ENCODE measurements around the gene BTBD10.

BTBD10 gene

DNA sequence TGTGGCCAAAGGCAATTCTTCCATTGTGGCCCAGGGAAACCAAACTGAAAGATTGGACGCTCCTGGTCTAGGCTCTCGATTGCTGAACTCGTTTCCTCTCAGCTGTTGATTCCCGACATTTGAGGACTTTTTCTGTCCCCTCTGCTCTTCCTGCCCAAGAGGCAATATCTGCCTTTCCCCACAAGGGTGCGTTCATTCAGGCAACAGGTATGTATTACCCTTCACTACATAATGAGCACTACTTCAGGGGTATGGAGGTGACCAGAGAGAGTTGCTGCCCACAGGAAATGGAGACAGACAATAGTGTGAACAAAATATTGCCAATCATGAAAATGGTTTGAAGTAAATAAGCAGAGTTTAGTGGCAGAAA, 24.6 kb upstream of the BTBD10 start:
- Histone ChIP-seq H3K36me3 (ENCODE audit: control insufficient read depth, insufficient read depth, low read length) (no peaks in the 10 kb centered on the region), H3K4me3 (replicated peaks; ENCODE audit: low read depth, low read length) (peak overlapping the region; percentile 39), H3K27me3 (replicated peaks; ENCODE audit: control insufficient read depth, insufficient read depth, low read length) (no peaks in the 10 kb centered on the region)
- TF ChIP-seq, protein P1, sequence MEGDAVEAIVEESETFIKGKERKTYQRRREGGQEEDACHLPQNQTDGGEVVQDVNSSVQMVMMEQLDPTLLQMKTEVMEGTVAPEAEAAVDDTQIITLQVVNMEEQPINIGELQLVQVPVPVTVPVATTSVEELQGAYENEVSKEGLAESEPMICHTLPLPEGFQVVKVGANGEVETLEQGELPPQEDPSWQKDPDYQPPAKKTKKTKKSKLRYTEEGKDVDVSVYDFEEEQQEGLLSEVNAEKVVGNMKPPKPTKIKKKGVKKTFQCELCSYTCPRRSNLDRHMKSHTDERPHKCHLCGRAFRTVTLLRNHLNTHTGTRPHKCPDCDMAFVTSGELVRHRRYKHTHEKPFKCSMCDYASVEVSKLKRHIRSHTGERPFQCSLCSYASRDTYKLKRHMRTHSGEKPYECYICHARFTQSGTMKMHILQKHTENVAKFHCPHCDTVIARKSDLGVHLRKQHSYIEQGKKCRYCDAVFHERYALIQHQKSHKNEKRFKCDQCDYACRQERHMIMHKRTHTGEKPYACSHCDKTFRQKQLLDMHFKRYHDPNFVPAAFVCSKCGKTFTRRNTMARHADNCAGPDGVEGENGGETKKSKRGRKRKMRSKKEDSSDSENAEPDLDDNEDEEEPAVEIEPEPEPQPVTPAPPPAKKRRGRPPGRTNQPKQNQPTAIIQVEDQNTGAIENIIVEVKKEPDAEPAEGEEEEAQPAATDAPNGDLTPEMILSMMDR (IDR thresholded peaks at IDR 0.05; ENCODE audit: insufficient read depth, low read length, poor library complexity, severe bottlenecking): peak; percentile 54
- DNase-seq (ENCODE audit: extremely low read depth, insufficient read length): no peak

DNA sequence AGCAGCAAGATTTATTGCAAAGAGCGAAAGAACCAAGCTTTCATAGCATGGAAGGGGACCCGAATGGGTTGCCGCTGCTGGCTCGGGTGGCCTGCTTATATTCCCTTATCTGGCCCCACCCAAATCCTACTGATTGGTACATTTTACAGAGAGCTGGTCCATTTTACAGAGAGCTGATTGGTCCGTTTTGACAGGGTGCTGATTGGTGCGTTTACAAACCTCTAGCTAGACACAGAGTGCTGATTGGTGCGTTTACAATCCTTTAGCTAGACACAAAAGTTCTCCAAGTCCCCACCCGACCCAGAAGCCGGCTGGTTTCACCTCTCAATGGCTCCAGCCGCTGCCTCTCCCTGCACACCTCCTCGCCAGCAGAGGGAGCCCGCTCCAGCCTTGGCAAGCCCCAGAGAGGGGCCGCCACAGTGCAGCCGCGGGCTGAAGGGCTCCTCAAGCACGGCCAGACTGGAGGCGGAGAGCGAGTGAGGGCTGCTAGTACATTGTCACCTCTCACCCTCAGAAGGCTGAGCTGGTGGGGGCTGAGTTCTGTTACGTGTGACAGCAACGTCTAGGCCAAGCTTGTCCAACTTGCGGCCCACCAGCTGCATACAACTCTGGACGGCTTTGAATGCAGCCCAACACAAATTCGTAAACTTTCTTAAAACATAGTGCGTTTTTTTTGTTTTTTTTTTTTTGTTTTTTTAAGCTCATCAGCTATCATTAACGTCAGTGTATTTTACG, 24.1 kb upstream of the BTBD10 start:
- Histone ChIP-seq H3K4me3 (replicated peaks; ENCODE audit: low read depth, low read length) (peak overlapping the region; percentile 39), H3K36me3 (ENCODE audit: control insufficient read depth, insufficient read depth, low read length) (no peaks in the 10 kb centered on the region), H3K27me3 (replicated peaks; ENCODE audit: control insufficient read depth, insufficient read depth, low read length) (no peaks in the 10 kb centered on the region)
- TF ChIP-seq, protein P1 (IDR thresholded peaks at IDR 0.05; ENCODE audit: insufficient read depth, low read length, poor library complexity, severe bottlenecking): peak; percentile 76
- DNase-seq (ENCODE audit: extremely low read depth, insufficient read length): peak; percentile 56

DNA sequence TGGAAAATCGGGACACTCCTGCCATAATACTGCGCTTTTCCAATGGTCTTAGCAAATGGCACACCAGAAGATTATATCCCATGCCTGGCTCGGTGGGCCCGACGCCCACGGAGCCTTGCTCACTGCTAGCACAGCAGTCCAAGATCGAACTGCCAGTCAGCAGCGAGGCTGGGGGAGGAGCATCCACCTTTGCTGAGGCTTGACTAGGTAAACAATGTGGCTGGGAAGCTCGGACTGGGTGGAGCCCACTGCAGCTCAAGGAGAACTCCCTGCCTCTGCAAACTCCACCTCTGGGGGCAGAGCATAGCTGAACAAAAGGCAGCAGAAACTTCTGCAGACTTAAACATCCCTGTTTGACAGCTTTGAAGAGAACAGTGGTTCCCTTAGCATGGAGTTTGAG, 17.2 kb upstream of the BTBD10 start:
- H3K4me3 ChIP-seq (replicated peaks; ENCODE audit: low read depth, low read length): no peak overlapping the region
- TF ChIP-seq, protein P1 (IDR thresholded peaks at IDR 0.05; ENCODE audit: insufficient read depth, low read length, poor library complexity, severe bottlenecking): no peak
- DNase-seq (ENCODE audit: extremely low read depth, insufficient read length): no peak
- no peaks in the 10 kb centered on the region for H3K27me3 ChIP-seq (replicated peaks; ENCODE audit: control insufficient read depth, insufficient read depth, low read length)
- no peaks in the 10 kb centered on the region for H3K36me3 ChIP-seq (ENCODE audit: control insufficient read depth, insufficient read depth, low read length)

DNA sequence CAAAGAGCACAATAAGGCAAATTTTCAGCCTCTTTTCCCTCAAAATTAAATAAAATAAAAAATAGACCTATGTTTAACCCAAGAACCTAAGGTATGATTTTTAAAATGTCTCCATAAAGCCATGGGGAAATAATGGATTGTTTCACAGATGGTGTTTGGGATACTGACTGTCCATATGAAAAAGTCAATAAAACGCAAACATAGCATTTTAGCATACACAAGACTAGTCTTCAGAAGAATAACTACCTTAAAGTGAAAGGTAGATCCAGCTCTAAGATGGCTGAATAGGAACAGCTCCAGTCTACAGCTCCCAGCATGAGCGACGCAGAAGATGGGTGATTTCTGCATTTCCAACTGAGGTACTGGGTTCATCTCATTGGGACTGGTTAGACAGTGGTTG, 16.7 kb upstream of the BTBD10 start:
- TF ChIP-seq, protein P1 (IDR thresholded peaks at IDR 0.05; ENCODE audit: insufficient read depth, low read length, poor library complexity, severe bottlenecking): no peak
- Histone ChIP-seq H3K4me3 (replicated peaks; ENCODE audit: low read depth, low read length) (no peak overlapping the region), H3K36me3 (ENCODE audit: control insufficient read depth, insufficient read depth, low read length) (no peaks in the 10 kb centered on the region), H3K27me3 (replicated peaks; ENCODE audit: control insufficient read depth, insufficient read depth, low read length) (no peaks in the 10 kb centered on the region)
- no peak for DNase-seq (ENCODE audit: extremely low read depth, insufficient read length)

GRCh38 chr11:13475091-13475490, 12.1 kb upstream of the BTBD10 start:
- Histone ChIP-seq H3K36me3 (ENCODE audit: control insufficient read depth, insufficient read depth, low read length) (no peaks in the 10 kb centered on the region), H3K4me3 (replicated peaks; ENCODE audit: low read depth, low read length) (no peak overlapping the region), H3K27me3 (replicated peaks; ENCODE audit: control insufficient read depth, insufficient read depth, low read length) (no peaks in the 10 kb centered on the region; the same call in 1 of the 2 replicates)
- no peak for DNase-seq (ENCODE audit: extremely low read depth, insufficient read length)
- TF ChIP-seq, protein P1 (IDR thresholded peaks at IDR 0.05; ENCODE audit: insufficient read depth, low read length, poor library complexity, severe bottlenecking): no peak
